Lower leg skin (tissue), 4 donors: ENCODE results near the gene DDRGK1. TPM values are rescaled to one million over a fixed set of nuclear protein-coding genes. Genes with fewer than 3 reads are reported as not detected.
A peak's percentile ranks its signal among the peaks of the same experiment; 100 is the strongest.

Source experiments
- DNase-seq, 2 donors: peaks; one replicate each; pipeline ENCODE4 v3.0.0-alpha.2; 2019; ENCODE audit warnings: low spot score in 2 of 2
- H3K4me3 ChIP-seq: fragments of 200-600 bp; sonication (generic); 2 replicates; pipeline ENCODE4 v1.5.1; 2017; ENCODE audit warnings: mild to moderate bottlenecking, low read depth; ENCODE audit not compliant: poor library complexity, severe bottlenecking
- CTCF ChIP-seq, 3 donors: fragments of 450-650 bp; IDR thresholded peaks; one replicate each; pipeline ENCODE4 v1.5.1; 2016; ENCODE audit warnings: antibody characterized with exemption in 3 of 3, mild to moderate bottlenecking in 3 of 3, moderate library complexity in 2 of 3
- POLR2A ChIP-seq, 2 donors: fragments of 450-650 bp; IDR thresholded peaks; one replicate each; pipeline ENCODE4 v1.6.1; 2016 to 2017; ENCODE audit warnings: antibody characterized with exemption in 2 of 2, mild to moderate bottlenecking in 1 of 2, moderate library complexity in 1 of 2
- WGBS, 2 donors: methylation state at CpG; one replicate each; pipeline ENCODE4 v1.1.5; 2018; 5-methylcytosine and 5-hydroxymethylcytosine counted together
- intact Hi-C: fragments of 100-400 bp; cut with DNase I; formaldehyde crosslinking; loops from one replicate; pipeline ENCODE4 v1.15.0; 2023; ENCODE audit warnings: low total_unique reads
- total RNA-seq, 4 donors: library from RNA; depleted of rRNA; stranded (reverse); fragments of >200 nt; gene quantifications; one replicate each; pipeline ENCODE4 v1.1.0, GENCODE V29; 2016

Gene DDRGK1
- total RNA-seq, 4 donors from 2014 or later: 53.6 to 109 (median 89.0) TPM

GRCh38 chr20:3172126-3172932 is 32.2 kb downstream of the DDRGK1 start:
- H3K4me3 ChIP-seq: no peak overlapping the region
- WGBS, 2 donors: 37 to 46% methylated on average over 4 to 5 of the region's 5 CpGs
- no peak for DNase-seq
- no peak for TF ChIP-seq CTCF (IDR thresholded peaks at IDR 0.05)
- no peak for TF ChIP-seq POLR2A (IDR thresholded peaks at IDR 0.05)
- intact Hi-C loops: no loop called here

GRCh38 chr20:3171391-3172125 is 32.9 kb downstream of the DDRGK1 start:
- 75 to 76% methylated on average over 14 of the region's 14 CpGs for WGBS, 2 donors
- no peak for DNase-seq
- intact Hi-C loops: no loop called here
- no peak overlapping the region for H3K4me3 ChIP-seq
- TF ChIP-seq POLR2A (IDR thresholded peaks at IDR 0.05) (no peak), CTCF (IDR thresholded peaks at IDR 0.05) (no peak)

GRCh38 chr20:3168829-3169590 is 35.5 kb downstream of the DDRGK1 start:
- intact Hi-C loops: no loop called here
- DNase-seq: peak in 1 of 2 donors; percentile 43
- H3K4me3 ChIP-seq: no peak overlapping the region
- 88 to 92% methylated on average over 7 of the region's 7 CpGs for WGBS, 2 donors
- TF ChIP-seq CTCF (IDR thresholded peaks at IDR 0.05) (no peak), POLR2A (IDR thresholded peaks at IDR 0.05) (no peak)

- TF ChIP-seq CTCF (IDR thresholded peaks at IDR 0.05) (no peak), POLR2A (IDR thresholded peaks at IDR 0.05) (no peak)
- WGBS, 2 donors: 43 to 45% methylated on average over 16 to 21 of the region's 39 CpGs
- DNase-seq: peak in 1 of 2 donors; percentile 79
- H3K4me3 ChIP-seq: no peak overlapping the region
- intact Hi-C loops: no loop called here
These were observed 36.2 kb downstream of the DDRGK1 start for GRCh38 chr20:3168079-3168828.

GRCh38 chr20:3167738-3168078 is 36.8 kb downstream of the DDRGK1 start:
- DNase-seq: peak in 1 of 2 donors; percentile 71
- WGBS, 2 donors: 53 to 66% methylated on average over 11 to 17 of the region's 25 CpGs
- intact Hi-C loops: no loop called here
- H3K4me3 ChIP-seq: no peak overlapping the region
- TF ChIP-seq POLR2A (IDR thresholded peaks at IDR 0.05) (no peak), CTCF (IDR thresholded peaks at IDR 0.05) (no peak)
